ENCODE results near the gene TFCP2L1. TPM values are rescaled to one million over a fixed set of nuclear protein-coding genes. Genes with fewer than 3 reads are reported as not detected.
"Not testable (repeated sequence)": the region's sequence is repeated elsewhere in the genome, so short reads cannot be mapped to it uniquely, and the experiment has no call there.

Gene TFCP2L1
- polyA plus RNA-seq, 1 experiment, result 0.01 TPM

DNA sequence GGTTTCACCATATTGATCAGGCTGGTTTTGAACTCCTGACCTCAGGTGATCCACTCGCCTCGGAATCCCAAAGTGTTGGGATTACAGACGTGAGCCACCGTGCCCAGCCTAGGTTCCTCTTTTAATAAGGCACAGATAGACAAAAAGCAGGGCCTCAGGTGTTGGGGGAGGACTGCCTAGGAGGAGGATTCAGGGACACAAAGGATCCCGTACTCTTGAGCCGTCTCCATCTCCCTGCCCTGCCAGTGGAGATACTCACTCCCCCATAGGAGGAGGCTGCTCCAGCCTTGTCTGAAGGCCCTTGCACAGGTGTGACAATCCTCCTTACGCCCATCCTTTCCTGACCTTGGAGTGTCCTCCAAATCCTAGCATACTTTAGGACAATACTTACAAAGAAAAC is 32.0 kb upstream of the TFCP2L1 start:
- TF ChIP-seq CTCF (IDR thresholded peaks at IDR 0.05; ENCODE audit: insufficient read depth, low read depth, low read length), result no peak
- H3K4me3 ChIP-seq (ENCODE audit: low read depth, low read length), result no peak overlapping the region
- ChIA-PET CTCF (no interaction called here), POLR2A (no interaction called here)
- no peaks in the 10 kb centered on the region for H3K36me3 ChIP-seq (ENCODE audit: control insufficient read depth, insufficient read depth, low read length)
- H3K27me3 ChIP-seq (ENCODE audit: control insufficient read depth, insufficient read depth, low read length), result peaks cover 7% of the 10 kb centered on the region
- DNase-seq (ENCODE audit: low read depth), result no peak

- H3K4me3 ChIP-seq (ENCODE audit: low read depth, low read length); DNase-seq (ENCODE audit: low read depth); H3K27me3 ChIP-seq (ENCODE audit: control insufficient read depth, insufficient read depth, low read length); POLR2A ChIA-PET; H3K36me3 ChIP-seq (ENCODE audit: control insufficient read depth, insufficient read depth, low read length): not testable (repeated sequence)
- CTCF ChIA-PET, result interaction anchor here (1.0 kb wide), 1 partner anchor 16 kb away, joined by 3 read pairs; no protein-coding TSS in a partner anchor
These were observed 28.7 kb upstream of the TFCP2L1 start for GRCh38 chr2:121313701-121314100.

DNA sequence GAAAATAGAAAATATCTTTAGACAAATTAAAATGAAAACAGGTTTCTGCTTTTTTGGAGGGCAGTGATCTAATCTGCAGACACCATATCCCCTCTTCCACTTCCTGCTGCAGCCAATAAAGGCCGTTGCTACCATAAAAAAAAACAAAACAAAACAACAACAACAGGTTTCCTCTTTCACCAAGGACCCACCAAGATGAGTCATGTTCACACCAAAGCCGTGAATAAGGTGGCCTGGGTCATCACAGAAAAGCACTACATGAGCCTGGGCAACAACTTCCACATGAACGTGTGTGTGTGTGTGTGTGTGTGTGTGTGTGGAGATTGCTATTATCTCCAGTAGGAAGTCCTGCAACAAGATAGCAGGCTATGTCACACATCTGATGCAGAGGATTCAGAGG is 24.8 kb upstream of the TFCP2L1 start:
- CTCF ChIA-PET, result no interaction called here
- DNase-seq (ENCODE audit: low read depth), result no peak
- TF ChIP-seq CTCF (IDR thresholded peaks at IDR 0.05; ENCODE audit: insufficient read depth, low read depth, low read length), result no peak
- Histone ChIP-seq H3K36me3 (ENCODE audit: control insufficient read depth, insufficient read depth, low read length) (no peaks in the 10 kb centered on the region), H3K27me3 (ENCODE audit: control insufficient read depth, insufficient read depth, low read length) (peaks cover 3% of the 10 kb centered on the region), H3K4me3 (ENCODE audit: low read depth, low read length) (no peak overlapping the region)
- POLR2A ChIA-PET, result no interaction called here

GRCh38 chr2:121309323-121309722 is 24.3 kb upstream of the TFCP2L1 start:
- Histone ChIP-seq H3K4me3 (ENCODE audit: low read depth, low read length) (no peak overlapping the region), H3K27me3 (ENCODE audit: control insufficient read depth, insufficient read depth, low read length) (peaks cover 2% of the 10 kb centered on the region), H3K36me3 (ENCODE audit: control insufficient read depth, insufficient read depth, low read length) (no peaks in the 10 kb centered on the region)
- no peak for TF ChIP-seq CTCF (IDR thresholded peaks at IDR 0.05; ENCODE audit: insufficient read depth, low read depth, low read length)
- DNase-seq (ENCODE audit: low read depth), result no peak
- ChIA-PET CTCF (interaction anchor here (0.7 kb wide), 1 partner anchor 28 kb away, joined by 3 read pairs; no protein-coding TSS in a partner anchor), POLR2A (no interaction called here)

- peaks cover 2% of the 10 kb centered on the region for H3K27me3 ChIP-seq (ENCODE audit: control insufficient read depth, insufficient read depth, low read length)
- H3K4me3 ChIP-seq (ENCODE audit: low read depth, low read length), result no peak overlapping the region
- no peak for TF ChIP-seq CTCF (IDR thresholded peaks at IDR 0.05; ENCODE audit: insufficient read depth, low read depth, low read length)
- CTCF ChIA-PET, result interaction anchor here (1.5 kb wide), 1 partner anchor 9 kb away, joined by 4 read pairs; no protein-coding TSS in a partner anchor
- H3K36me3 ChIP-seq (ENCODE audit: control insufficient read depth, insufficient read depth, low read length), result no peaks in the 10 kb centered on the region
- no peak for DNase-seq (ENCODE audit: low read depth)
- POLR2A ChIA-PET, result no interaction called here
These were observed 22.0 kb upstream of the TFCP2L1 start for GRCh38 chr2:121307048-121307447.

DNA sequence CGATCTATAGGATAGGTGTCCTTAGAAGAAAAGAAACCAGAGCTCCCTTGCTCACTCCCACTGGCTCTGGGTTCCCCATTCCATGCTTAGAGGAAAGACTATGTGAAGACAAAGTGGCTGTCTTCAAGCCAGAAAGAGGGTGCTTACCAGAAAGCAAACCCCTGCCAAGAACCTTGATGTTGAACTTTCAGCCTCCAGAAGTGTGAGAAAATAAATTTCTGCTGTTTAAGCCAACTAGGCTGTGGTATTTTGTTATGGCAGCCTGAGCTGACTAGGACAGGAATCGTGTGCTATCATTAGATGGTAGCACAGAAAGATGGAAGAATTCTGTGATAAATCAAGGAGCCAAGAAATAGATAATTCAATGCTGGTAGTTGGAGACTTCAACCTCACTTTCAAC is 19.9 kb upstream of the TFCP2L1 start:
- H3K4me3 ChIP-seq (ENCODE audit: low read depth, low read length), result no peak overlapping the region
- POLR2A ChIA-PET, result no interaction called here
- peaks cover 2% of the 10 kb centered on the region; the same call in 1 of the 2 replicates for H3K27me3 ChIP-seq (ENCODE audit: control insufficient read depth, insufficient read depth, low read length)
- no peak for DNase-seq (ENCODE audit: low read depth)
- CTCF ChIA-PET, result no interaction called here
- TF ChIP-seq CTCF (IDR thresholded peaks at IDR 0.05; ENCODE audit: insufficient read depth, low read depth, low read length), result no peak
- no peaks in the 10 kb centered on the region for H3K36me3 ChIP-seq (ENCODE audit: control insufficient read depth, insufficient read depth, low read length)

All from BJ (cell line).